Measurements from ENCODE around the gene WHRN.

GRCh38 chr9:114403153-114403756 is 102.0 kb downstream of the WHRN start:
- TF ChIP-seq TCF7 (IDR thresholded peaks at IDR 0.05; ENCODE audit: borderline replicate concordance) (no peak), ZFP36 (IDR thresholded peaks at IDR 0.05; ENCODE audit: low read depth, low read length, partially characterized antibody) (no peak), STAT5A (IDR thresholded peaks at IDR 0.05; ENCODE audit: borderline replicate concordance, low read length) (no peak), E2F6 (IDR thresholded peaks at IDR 0.05; ENCODE audit: borderline replicate concordance in 1 of 2, extremely low read depth in 1 of 2, insufficient read depth in 1 of 2, insufficient read length in 1 of 2, low read depth in 1 of 2, low read length in 1 of 2, poor library complexity in 1 of 2, severe bottlenecking in 1 of 2) (no peak), ELK1 (CRISPR knock-in tag; IDR thresholded peaks at IDR 0.05) (no peak), ZBTB8A (IDR thresholded peaks at IDR 0.05; ENCODE audit: partially characterized antibody) (no peak)

All from K562 (cell line).